GM12872 (cell line): ENCODE results near the gene WSCD2.

ENCODE experiments used
- TF ChIP-seq, protein P1 (sequence below): IDR thresholded peaks from 3 replicates; pipeline ENCODE4 v1.5.1; 2011; ENCODE audit warnings: low read depth, mild to moderate bottlenecking, low read length, moderate library complexity; ENCODE audit not compliant: insufficient read depth

Gene WSCD2

DNA sequence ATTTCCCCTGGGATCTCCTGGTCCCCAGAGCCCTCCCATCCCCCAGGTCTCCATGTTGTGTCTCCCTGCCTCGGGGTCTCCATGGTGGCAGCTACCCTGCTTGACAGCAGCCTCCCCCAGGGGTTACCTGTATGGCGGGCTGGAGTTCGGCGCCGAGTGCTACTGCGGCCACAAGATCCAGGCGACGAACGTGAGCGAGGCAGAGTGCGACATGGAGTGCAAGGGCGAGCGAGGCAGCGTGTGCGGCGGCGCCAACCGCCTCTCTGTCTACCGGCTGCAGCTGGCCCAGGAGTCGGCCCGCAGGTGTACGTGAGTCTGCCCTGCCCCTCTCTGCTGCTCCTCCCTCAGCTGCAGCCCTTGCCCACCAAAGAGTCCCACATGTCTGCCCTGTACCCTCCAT lies 80.9 kb downstream of the WSCD2 start:
- TF ChIP-seq, protein P1, sequence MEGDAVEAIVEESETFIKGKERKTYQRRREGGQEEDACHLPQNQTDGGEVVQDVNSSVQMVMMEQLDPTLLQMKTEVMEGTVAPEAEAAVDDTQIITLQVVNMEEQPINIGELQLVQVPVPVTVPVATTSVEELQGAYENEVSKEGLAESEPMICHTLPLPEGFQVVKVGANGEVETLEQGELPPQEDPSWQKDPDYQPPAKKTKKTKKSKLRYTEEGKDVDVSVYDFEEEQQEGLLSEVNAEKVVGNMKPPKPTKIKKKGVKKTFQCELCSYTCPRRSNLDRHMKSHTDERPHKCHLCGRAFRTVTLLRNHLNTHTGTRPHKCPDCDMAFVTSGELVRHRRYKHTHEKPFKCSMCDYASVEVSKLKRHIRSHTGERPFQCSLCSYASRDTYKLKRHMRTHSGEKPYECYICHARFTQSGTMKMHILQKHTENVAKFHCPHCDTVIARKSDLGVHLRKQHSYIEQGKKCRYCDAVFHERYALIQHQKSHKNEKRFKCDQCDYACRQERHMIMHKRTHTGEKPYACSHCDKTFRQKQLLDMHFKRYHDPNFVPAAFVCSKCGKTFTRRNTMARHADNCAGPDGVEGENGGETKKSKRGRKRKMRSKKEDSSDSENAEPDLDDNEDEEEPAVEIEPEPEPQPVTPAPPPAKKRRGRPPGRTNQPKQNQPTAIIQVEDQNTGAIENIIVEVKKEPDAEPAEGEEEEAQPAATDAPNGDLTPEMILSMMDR = no peak

DNA sequence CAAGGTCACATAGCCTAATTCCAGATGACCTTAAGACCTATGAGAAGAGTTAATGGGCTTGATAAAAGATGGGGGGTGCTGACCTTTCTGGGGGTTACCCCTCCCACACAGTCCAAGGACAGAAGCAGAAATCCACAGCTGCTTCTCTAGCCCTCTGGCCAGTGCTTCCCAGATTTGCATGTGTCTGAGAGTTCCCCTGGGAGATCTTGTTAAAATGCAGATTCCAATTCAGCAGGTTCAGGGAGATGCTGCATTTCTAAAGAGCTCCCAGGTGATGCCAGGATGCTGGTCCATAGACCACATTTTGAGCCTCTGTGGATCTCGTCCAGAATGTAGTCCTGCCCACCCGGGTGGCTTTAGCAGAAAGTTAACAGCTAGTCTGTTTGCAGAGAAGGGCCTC lies 82.1 kb downstream of the WSCD2 start:
- TF ChIP-seq, protein P1 = no peak

DNA sequence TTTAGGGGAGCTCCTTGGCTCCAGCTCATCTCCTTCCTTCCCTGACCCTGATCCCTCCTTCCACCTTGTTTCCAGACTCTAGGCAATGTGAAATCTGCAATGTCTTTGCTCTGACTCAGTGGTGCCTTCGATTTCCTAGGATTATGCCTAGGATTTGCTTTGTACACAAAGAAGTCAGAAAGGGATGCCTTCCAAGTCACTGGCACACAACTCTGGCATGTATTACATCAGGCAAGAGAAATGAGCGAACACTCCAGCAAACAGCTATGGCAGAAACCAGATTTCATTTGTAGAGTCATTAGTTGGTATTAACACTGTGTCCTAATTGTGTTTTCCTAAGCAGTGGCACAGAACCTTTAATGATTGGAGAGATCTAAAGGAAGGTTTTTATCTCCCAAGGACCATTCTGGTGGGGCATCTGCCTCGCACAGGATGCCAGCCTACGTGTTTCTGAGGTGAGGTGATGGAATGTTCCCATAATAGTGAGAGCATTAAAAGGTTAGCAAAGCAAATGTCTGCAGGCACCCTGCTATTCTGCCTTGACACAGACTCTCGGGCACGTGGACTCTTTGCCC lies 84.9 kb downstream of the WSCD2 start:
- TF ChIP-seq, protein P1 = no peak

DNA sequence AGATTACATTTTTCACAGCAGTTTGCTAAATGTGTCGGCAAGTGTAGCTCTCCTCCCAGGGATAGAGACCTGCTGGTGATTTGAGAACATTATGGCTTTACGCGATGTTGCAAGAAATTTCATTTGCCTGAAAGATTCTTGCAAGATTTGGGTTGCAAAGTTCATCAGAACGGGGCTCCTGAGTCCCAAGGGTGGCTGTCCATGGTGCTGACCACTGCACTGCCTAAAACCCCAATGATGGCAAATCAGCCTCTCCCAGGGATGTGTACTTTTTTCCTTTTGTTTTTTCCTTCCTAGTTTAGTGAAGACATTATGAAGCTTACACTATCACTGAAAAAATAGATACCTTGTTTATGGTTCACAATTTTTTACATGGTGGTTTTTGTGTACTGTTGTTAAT lies 85.4 kb downstream of the WSCD2 start:
- TF ChIP-seq, protein P1 = no peak

DNA sequence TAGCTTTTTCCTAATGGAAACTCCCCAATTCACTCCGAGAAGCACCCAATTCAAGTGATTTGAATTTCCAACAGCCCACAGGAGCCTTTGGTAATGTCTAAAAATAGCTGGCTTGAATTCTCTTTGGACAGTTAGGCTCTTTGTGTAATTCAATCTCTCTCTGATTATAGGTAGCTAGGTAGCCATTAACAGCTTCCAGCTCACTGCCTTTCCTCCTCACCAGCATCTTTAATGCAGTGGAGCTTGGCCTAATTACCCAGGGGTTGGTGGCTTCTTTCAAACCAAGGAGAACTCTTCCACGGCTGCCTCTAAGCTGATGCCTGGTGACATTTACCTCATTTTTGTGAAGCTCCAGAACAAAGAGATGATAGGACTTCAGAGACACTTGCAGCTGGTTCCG lies 86.4 kb downstream of the WSCD2 start:
- TF ChIP-seq, protein P1 = no peak

DNA sequence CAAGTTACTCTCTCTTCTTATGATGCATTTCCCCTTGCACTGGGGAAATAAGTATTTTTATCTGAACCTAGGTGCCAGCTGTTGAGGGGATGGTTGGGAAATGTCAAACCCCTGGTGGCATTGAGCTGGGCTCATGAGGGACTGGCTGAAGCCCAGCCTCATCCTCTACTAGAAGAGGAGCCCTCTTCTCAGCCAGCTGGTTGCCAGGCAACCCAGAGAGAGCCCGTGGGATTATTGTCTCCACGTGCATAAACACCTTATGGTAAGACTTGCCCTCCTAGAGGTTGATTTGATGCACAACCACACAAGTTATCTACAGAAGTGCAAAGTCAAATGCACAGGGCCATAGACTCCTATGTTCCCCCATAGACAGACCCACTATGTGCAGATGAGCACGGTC lies 89.8 kb downstream of the WSCD2 start:
- TF ChIP-seq, protein P1 = no peak

DNA sequence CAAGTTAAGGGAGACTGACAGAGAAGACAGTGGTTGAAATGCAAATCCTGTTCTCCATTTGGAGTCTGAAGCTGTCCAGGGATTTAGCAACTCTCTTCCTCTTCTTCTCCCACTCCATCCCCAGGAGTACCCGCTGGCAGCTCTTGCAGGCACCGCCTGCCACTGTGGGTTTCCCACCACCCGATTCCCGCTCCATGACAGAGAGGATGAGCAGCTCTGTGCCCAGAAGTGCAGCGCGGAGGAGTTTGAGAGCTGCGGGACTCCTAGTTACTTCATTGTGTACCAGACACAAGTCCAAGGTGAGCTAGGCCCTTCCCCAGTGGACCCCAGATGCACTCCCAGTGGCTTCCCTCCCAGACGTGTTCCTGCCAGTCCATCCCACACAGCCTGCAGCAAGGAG lies 97.8 kb downstream of the WSCD2 start:
- TF ChIP-seq, protein P1 = no peak
